HepG2 (cell line): ENCODE data around the gene KRTAP10-4. TPM values are rescaled to one million over a fixed set of nuclear protein-coding genes. Genes with fewer than 3 reads are reported as not detected.

ENCODE experiments used
- ATAC-seq: fragments of 200-7000 bp; cut with Tn5 transposase; 3 replicates; pipeline ENCODE4 v1.9.1; 2020; ENCODE audit warnings: mild to moderate bottlenecking, moderate library complexity
- BruUV-seq: library from RNA; stranded (reverse); fragments of 400-500 nt; replicated peaks from 2 replicates; lab custom pipeline; 2021; lab: Mats Ljungman, UMichigan
- CTCF ChIA-PET: fragments of 300-600 bp; formaldehyde crosslinking; extraction: SDS; loops from one replicate; lab custom pipeline; 2021; ENCODE audit warnings: low total read pairs, inconsistent platforms, low intra/inter-chr PET ratio; lab: Yijun Ruan, JAX
- POLR2A ChIA-PET: fragments of 350-600 bp; sonication (Branson Sonifier 250); formaldehyde crosslinking; loops from one replicate; lab custom pipeline; 2020; ENCODE audit warnings: antibody characterized with exemption, inconsistent platforms; lab: Yijun Ruan, JAX
- DNase-seq: peaks from one replicate; pipeline ENCODE4 v3.0.0-alpha.2; 2015; ENCODE audit warnings: low spot score
- FAIRE-seq: peaks from 3 replicates; lab custom pipeline; 2011; peaks lifted over from hg19 to GRCh38; lab: Jason Lieb, UNC
- H2AFZ ChIP-seq: one replicate; pipeline ENCODE4 v1.6.1; 2011; ENCODE audit warnings: low read length, inconsistent platforms
- H3K27ac ChIP-seq: fragments of 300-600 bp; 3 replicates; pipeline ENCODE4 v1.8.0; 2011; ENCODE audit warnings: mixed run types, mild to moderate bottlenecking, mixed read lengths, low read length, inconsistent platforms; ENCODE audit not compliant: insufficient read depth; ENCODE audit errors: extremely low read length
- H3K27me3 ChIP-seq, 2 experiments: fragments of 200-600 bp in 1 of 2; 2 replicates in 1 of 2; 3 replicates in 1 of 2; pipeline versions ENCODE4 v1.6.0 to v1.8.0; 2011; ENCODE audit warnings: low read length in 2 of 2, mild to moderate bottlenecking in 2 of 2, moderate library complexity in 2 of 2, inconsistent platforms in 1 of 2; ENCODE audit not compliant: insufficient read depth in 2 of 2, control insufficient read depth in 1 of 2
- H3K36me3 ChIP-seq, 2 experiments: fragments of 200-600 bp in 1 of 2; replicated peaks in 1 of 2; 2 replicates in 1 of 2; 3 replicates in 1 of 2; pipeline versions ENCODE4 v1.5.1 to v1.8.0; 2011; ENCODE audit warnings: low read length in 2 of 2, inconsistent platforms in 1 of 2; ENCODE audit not compliant: insufficient read depth in 2 of 2, control insufficient read depth in 1 of 2
- H3K4me1 ChIP-seq: 2 replicates; pipeline ENCODE4 v1.5.1; 2012; ENCODE audit warnings: low read length, inconsistent platforms; ENCODE audit not compliant: insufficient read depth
- H3K4me2 ChIP-seq: 2 replicates; pipeline ENCODE4 v1.6.0; 2011; ENCODE audit warnings: low read depth, low read length, inconsistent platforms
- H3K4me3 ChIP-seq, 3 experiments: fragments of 200-600 bp in 1 of 3; sonication (generic), shearing (Covaris generic) in 1 of 3; replicated peaks in 1 of 3; 2 replicates each; pipeline ENCODE4 v1.5.1; 2011 to 2016; ENCODE audit warnings: low read length in 3 of 3, inconsistent platforms in 2 of 3, low read depth in 2 of 3, mild to moderate bottlenecking in 2 of 3, control low read depth in 1 of 3, mixed read lengths in 1 of 3; ENCODE audit not compliant: insufficient read depth in 1 of 3
- H3K79me2 ChIP-seq: one replicate; pipeline ENCODE4 v1.6.1; 2011; ENCODE audit warnings: low read length, inconsistent platforms; ENCODE audit not compliant: insufficient read depth
- H3K9ac ChIP-seq: 2 replicates; pipeline ENCODE4 v1.6.0; 2011; ENCODE audit warnings: mild to moderate bottlenecking, low read depth, low read length, inconsistent platforms; ENCODE audit not compliant: insufficient read depth
- H3K9me3 ChIP-seq: 2 replicates; pipeline ENCODE4 v1.5.1; 2012; ENCODE audit warnings: mild to moderate bottlenecking, low read length
- H4K20me1 ChIP-seq: 2 replicates; pipeline ENCODE4 v1.6.0; 2011; ENCODE audit warnings: inconsistent platforms, mild to moderate bottlenecking, low read length, moderate library complexity; ENCODE audit not compliant: insufficient read depth
- ERF ChIP-seq: IDR thresholded peaks from 2 replicates; pipeline ENCODE4 v1.6.1; 2018; ENCODE audit warnings: missing biosample characterization, missing genetic modification reagents
- MEIS2 ChIP-seq: sonication (generic); formaldehyde crosslinking; IDR thresholded peaks from 2 replicates; pipeline ENCODE4 v1.9.0; 2021; ENCODE audit warnings: mild to moderate bottlenecking, missing genetic modification reagents
- NFE2L1 ChIP-seq: sonication (generic); formaldehyde crosslinking; IDR thresholded peaks from 2 replicates; pipeline ENCODE4 v1.4.0; 2020; ENCODE audit warnings: missing genetic modification reagents, mild to moderate bottlenecking, borderline replicate concordance
- TCF7L2 ChIP-seq: IDR thresholded peaks from 2 replicates; pipeline ENCODE4 v1.6.1; 2011; ENCODE audit warnings: mild to moderate bottlenecking, low read depth, low read length, moderate library complexity
- ZNF468 ChIP-seq: sonication (generic); formaldehyde crosslinking; IDR thresholded peaks from 2 replicates; pipeline ENCODE4 v1.8.0; 2022; ENCODE audit warnings: mild to moderate bottlenecking, moderate library complexity, missing genetic modification reagents
- ZNF484 ChIP-seq: sonication (generic); formaldehyde crosslinking; IDR thresholded peaks from 2 replicates; pipeline ENCODE4 v1.5.1; 2020; ENCODE audit warnings: mild to moderate bottlenecking, low read depth, missing genetic modification reagents, borderline replicate concordance
- ZNF496 ChIP-seq: sonication (generic); formaldehyde crosslinking; IDR thresholded peaks from 2 replicates; pipeline ENCODE4 v1.8.1; 2023; ENCODE audit warnings: mild to moderate bottlenecking, moderate library complexity, missing genetic modification reagents; ENCODE audit not compliant: insufficient replicate concordance
- ZNF619 ChIP-seq: sonication (generic); formaldehyde crosslinking; IDR thresholded peaks from 2 replicates; pipeline ENCODE4 v1.4.0; 2020; ENCODE audit warnings: mild to moderate bottlenecking, missing genetic modification reagents
- WGBS: methylation state at CpG from one replicate; pipeline ENCODE4 v1.1.6; 2017; ENCODE audit warnings: low lambda C conversion rate; 5-methylcytosine and 5-hydroxymethylcytosine counted together
- in situ Hi-C: cut with HindIII; loops from 2 replicates; pipeline ENCODE4 v1.10.0; 2017; ENCODE audit warnings: low pct_unique_long_range_greater_than_20kb; ENCODE audit not compliant: extremely low pct_ligation_motif_present
- intact Hi-C: fragments of 100-400 bp; cut with micrococcal nuclease; formaldehyde crosslinking; loops from one replicate; pipeline ENCODE4 v1.10.0; 2022; ENCODE audit not compliant: unreplicated experiment
- polyA plus RNA-seq, 8 experiments: library from polyadenylated mRNA; depleted of rRNA in 3 of 8; stranded (reverse) in 7 of 8; unstranded in 1 of 8; fragments of >200 nt; fragmentation: Illumina TruSeq in 4 of 8; extraction: Trizol in 4 of 8; gene quantifications; 2 replicates each; pipeline versions ENCODE4 v1.2.1 to v1.2.3, GENCODE V29; 2011 to 2016; ENCODE audit warnings: low read depth in 4 of 8, missing spikeins in 1 of 8, mixed read lengths in 1 of 8; ENCODE audit not compliant: insufficient read depth in 1 of 8
- total RNA-seq, 5 experiments: library from RNA; depleted of rRNA; stranded (reverse); fragments of >200 nt; fragmentation: Illumina TruSeq; extraction: Trizol; gene quantifications; 2 replicates each; pipeline ENCODE4 v1.2.3, GENCODE V29; 2016; ENCODE audit warnings: low read depth in 1 of 5
- TF ChIP-seq, protein P1 (sequence below): sonication (generic); formaldehyde crosslinking; IDR thresholded peaks from 2 replicates; pipeline ENCODE4 v1.4.0; 2020; ENCODE audit warnings: missing genetic modification reagents, borderline replicate concordance
- TF ChIP-seq, protein P2 (sequence below): sonication (generic); formaldehyde crosslinking; IDR thresholded peaks from 2 replicates; pipeline ENCODE4 v1.5.0; 2020; ENCODE audit warnings: missing genetic modification reagents
- TF ChIP-seq, protein P3 (sequence below): sonication (generic); formaldehyde crosslinking; IDR thresholded peaks from 2 replicates; pipeline ENCODE4 v1.8.0; 2022; ENCODE audit warnings: missing genetic modification reagents, mild to moderate bottlenecking, inconsistent platforms, borderline replicate concordance
- TF ChIP-seq, protein P4 (sequence below): sonication (generic); formaldehyde crosslinking; IDR thresholded peaks from 2 replicates; pipeline ENCODE4 v1.9.0; 2022; ENCODE audit warnings: low read depth, missing genetic modification reagents
- TF ChIP-seq, protein P5 (sequence below): sonication (generic); formaldehyde crosslinking; IDR thresholded peaks from 2 replicates; pipeline ENCODE4 v1.4.0; 2020; ENCODE audit warnings: mild to moderate bottlenecking, missing genetic modification reagents

The KRTAP10-4 gene
- total and polyA plus RNA-seq, 2 of the 13 experiments (the other 11 are each of a cell fraction or from before 2014, with no cell fraction given) = not detected

DNA sequence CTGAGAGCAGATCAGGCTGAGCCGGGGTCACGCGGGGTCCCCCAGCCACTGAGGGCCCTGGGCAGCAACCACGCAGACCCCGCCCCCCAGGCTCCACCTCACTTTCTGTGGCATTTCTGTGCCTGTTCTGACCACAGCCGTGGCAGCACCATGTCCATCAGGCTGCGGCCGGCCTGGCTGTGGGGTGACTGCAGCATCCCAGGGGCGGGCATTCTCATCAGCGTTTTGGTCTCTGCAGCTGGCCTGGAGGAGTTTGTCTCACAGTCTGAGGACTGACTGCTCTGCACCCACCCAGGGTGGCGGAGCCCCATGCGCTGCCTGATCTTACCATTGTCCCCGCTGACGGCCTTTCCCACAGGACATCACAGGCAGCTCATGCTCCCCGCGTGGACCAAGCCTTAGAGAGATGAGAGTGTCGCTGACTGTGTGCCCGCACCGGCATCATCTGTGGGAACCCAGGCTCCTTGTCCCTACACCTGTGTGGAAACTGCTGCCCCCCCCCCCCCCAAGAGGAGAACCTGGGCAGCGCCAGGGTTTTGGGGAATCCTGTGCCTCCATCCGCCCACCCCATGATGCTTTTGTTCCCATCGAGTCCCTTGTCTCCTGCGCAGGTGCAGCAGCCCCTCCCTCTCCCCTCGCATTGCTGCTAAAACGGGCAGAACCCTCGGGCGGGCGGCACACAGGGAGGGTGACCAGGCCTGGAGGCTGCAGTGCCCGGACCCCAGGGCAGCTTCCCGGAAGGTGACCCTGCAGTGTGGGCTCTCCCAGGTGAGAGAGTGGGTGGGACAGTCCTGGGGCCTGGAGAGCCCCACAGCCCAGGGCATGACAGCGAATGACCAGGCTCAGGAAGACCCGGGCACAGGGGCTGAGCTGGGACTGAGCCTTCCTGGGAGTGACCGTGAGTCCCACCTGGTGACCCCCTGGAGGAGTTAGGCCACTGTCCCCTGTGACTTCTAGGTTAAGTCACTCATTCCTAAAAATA lies 35.3 kb upstream of the KRTAP10-4 start:
- Histone ChIP-seq H3K27me3 (no peaks in the 10 kb centered on the region; a peak in 2 of 5 replicates), H3K36me3 (no peaks in the 10 kb centered on the region), H4K20me1 (no peaks in the 10 kb centered on the region), H2AFZ (no peak overlapping the region), H3K27ac (no peak overlapping the region), H3K79me2 (no peaks in the 10 kb centered on the region), H3K4me2 (no peak overlapping the region), H3K4me1 (no peaks in the 10 kb centered on the region), H3K9ac (no peak overlapping the region), H3K4me3 (no peak overlapping the region), H3K9me3 (peaks cover 14% of the 10 kb centered on the region; the same call in 1 of the 2 replicates)
- POLR2A ChIA-PET = no interaction called here
- WGBS = 63% methylated on average over 9 of the region's 33 CpGs
- in situ Hi-C loops = no loop called here
- DNase-seq = no peak
- intact Hi-C loops = no loop called here
- CTCF ChIA-PET = no interaction called here
- BruUV-seq = no TSS peak
- FAIRE-seq = no peak
- ATAC-seq = no peak; the same call in 2 of the 3 replicates
- TF ChIP-seq ZNF468 (CRISPR knock-in tag) (no peak), ZNF484 (CRISPR knock-in tag) (no peak), ZNF496 (no peak), NFE2L1 (CRISPR knock-in tag) (no peak), TCF7L2 (no peak), ERF (CRISPR knock-in tag) (no peak), MEIS2 (CRISPR knock-in tag) (no peak), ZNF619 (CRISPR knock-in tag) (no peak)
- TF ChIP-seq, protein P1, sequence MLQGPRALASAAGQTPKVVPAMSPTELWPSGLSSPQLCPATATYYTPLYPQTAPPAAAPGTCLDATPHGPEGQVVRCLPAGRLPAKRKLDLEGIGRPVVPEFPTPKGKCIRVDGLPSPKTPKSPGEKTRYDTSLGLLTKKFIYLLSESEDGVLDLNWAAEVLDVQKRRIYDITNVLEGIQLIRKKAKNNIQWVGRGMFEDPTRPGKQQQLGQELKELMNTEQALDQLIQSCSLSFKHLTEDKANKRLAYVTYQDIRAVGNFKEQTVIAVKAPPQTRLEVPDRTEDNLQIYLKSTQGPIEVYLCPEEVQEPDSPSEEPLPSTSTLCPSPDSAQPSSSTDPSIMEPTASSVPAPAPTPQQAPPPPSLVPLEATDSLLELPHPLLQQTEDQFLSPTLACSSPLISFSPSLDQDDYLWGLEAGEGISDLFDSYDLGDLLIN = no peak
- TF ChIP-seq, protein P2, sequence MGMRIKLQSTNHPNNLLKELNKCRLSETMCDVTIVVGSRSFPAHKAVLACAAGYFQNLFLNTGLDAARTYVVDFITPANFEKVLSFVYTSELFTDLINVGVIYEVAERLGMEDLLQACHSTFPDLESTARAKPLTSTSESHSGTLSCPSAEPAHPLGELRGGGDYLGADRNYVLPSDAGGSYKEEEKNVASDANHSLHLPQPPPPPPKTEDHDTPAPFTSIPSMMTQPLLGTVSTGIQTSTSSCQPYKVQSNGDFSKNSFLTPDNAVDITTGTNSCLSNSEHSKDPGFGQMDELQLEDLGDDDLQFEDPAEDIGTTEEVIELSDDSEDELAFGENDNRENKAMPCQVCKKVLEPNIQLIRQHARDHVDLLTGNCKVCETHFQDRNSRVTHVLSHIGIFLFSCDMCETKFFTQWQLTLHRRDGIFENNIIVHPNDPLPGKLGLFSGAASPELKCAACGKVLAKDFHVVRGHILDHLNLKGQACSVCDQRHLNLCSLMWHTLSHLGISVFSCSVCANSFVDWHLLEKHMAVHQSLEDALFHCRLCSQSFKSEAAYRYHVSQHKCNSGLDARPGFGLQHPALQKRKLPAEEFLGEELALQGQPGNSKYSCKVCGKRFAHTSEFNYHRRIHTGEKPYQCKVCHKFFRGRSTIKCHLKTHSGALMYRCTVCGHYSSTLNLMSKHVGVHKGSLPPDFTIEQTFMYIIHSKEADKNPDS (CRISPR knock-in tag) = no peak
- TF ChIP-seq, protein P3, sequence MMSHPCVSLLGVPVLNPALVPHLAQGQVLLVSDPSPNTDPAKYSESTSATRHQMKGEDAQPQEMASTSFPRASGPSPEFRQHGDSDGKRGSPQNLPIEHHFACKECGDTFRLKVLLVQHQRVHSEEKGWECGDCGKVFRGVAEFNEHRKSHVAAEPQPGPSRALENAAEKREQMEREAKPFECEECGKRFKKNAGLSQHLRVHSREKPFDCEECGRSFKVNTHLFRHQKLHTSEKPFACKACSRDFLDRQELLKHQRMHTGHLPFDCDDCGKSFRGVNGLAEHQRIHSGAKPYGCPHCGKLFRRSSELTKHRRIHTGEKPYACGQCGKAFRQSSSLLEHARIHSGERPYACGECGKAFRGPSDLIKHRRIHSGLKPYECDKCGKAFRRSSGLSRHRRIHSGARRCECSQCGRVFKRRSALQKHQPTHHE (CRISPR knock-in tag) = no peak
- TF ChIP-seq, protein P4, sequence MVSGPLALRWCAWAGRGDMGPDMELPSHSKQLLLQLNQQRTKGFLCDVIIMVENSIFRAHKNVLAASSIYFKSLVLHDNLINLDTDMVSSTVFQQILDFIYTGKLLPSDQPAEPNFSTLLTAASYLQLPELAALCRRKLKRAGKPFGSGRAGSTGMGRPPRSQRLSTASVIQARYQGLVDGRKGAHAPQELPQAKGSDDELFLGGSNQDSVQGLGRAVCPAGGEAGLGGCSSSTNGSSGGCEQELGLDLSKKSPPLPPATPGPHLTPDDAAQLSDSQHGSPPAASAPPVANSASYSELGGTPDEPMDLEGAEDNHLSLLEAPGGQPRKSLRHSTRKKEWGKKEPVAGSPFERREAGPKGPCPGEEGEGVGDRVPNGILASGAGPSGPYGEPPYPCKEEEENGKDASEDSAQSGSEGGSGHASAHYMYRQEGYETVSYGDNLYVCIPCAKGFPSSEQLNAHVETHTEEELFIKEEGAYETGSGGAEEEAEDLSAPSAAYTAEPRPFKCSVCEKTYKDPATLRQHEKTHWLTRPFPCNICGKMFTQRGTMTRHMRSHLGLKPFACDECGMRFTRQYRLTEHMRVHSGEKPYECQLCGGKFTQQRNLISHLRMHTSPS (CRISPR knock-in tag) = no peak
- TF ChIP-seq, protein P5, sequence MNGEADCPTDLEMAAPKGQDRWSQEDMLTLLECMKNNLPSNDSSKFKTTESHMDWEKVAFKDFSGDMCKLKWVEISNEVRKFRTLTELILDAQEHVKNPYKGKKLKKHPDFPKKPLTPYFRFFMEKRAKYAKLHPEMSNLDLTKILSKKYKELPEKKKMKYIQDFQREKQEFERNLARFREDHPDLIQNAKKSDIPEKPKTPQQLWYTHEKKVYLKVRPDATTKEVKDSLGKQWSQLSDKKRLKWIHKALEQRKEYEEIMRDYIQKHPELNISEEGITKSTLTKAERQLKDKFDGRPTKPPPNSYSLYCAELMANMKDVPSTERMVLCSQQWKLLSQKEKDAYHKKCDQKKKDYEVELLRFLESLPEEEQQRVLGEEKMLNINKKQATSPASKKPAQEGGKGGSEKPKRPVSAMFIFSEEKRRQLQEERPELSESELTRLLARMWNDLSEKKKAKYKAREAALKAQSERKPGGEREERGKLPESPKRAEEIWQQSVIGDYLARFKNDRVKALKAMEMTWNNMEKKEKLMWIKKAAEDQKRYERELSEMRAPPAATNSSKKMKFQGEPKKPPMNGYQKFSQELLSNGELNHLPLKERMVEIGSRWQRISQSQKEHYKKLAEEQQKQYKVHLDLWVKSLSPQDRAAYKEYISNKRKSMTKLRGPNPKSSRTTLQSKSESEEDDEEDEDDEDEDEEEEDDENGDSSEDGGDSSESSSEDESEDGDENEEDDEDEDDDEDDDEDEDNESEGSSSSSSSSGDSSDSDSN (CRISPR knock-in tag) = no peak
